Measurements from ENCODE around the gene SLC22A13. TPM values are rescaled to one million over a fixed set of nuclear protein-coding genes. Genes with fewer than 3 reads are reported as not detected.

SLC22A13 gene
- total RNA-seq, 1 donor from 2014 or later, result not detected

DNA sequence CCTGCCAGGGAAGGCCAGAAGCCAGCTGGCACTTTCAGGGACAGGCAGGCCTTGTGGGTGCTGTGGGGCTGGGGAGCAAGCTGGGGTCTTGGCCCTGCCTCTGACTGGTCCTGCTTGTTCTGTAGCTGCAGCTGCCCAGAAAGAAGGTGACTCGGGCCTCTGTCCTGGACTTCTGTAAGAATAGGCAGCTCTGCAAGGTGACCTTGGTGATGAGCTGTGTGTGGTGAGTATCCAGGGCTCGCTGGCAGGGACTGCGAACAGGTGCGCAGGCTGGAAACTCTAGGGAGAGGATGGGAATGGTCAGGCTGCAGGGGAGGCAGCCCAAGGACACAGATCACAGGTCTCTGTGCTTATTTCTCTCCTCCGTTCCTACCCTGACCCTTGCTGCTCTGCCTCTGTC, 47.7 kb downstream of the SLC22A13 start:
- no peak overlapping the region for H3K4me3 ChIP-seq (ENCODE audit: low read depth, low read length)
- TF ChIP-seq, protein P1, sequence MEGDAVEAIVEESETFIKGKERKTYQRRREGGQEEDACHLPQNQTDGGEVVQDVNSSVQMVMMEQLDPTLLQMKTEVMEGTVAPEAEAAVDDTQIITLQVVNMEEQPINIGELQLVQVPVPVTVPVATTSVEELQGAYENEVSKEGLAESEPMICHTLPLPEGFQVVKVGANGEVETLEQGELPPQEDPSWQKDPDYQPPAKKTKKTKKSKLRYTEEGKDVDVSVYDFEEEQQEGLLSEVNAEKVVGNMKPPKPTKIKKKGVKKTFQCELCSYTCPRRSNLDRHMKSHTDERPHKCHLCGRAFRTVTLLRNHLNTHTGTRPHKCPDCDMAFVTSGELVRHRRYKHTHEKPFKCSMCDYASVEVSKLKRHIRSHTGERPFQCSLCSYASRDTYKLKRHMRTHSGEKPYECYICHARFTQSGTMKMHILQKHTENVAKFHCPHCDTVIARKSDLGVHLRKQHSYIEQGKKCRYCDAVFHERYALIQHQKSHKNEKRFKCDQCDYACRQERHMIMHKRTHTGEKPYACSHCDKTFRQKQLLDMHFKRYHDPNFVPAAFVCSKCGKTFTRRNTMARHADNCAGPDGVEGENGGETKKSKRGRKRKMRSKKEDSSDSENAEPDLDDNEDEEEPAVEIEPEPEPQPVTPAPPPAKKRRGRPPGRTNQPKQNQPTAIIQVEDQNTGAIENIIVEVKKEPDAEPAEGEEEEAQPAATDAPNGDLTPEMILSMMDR (conservative IDR thresholded peaks at IDR 0.05; ENCODE audit: low read depth, low read length), result no peak
- DNase-seq (ENCODE audit: low read depth), result no peak

DNA sequence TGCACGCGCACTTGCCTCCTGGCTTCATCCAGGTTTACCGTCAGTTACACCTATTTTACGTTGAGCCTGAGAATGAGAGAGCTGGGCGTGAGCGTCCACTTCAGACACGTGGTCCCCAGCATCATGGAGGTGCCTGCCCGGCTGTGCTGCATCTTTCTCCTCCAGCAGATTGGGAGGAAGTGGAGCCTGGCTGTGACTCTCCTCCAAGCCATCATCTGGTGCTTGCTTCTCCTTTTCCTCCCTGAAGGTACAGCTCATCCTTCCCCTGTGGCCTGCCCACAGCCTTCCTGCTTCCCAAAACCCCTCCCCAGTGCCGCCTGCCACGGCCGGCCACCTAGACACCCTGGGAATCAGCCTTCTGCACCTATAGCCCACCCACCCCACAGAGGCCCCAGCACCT, 48.1 kb downstream of the SLC22A13 start:
- no peak overlapping the region for H3K4me3 ChIP-seq (ENCODE audit: low read depth, low read length)
- TF ChIP-seq, protein P1 (conservative IDR thresholded peaks at IDR 0.05; ENCODE audit: low read depth, low read length), result no peak
- DNase-seq (ENCODE audit: low read depth), result no peak

DNA sequence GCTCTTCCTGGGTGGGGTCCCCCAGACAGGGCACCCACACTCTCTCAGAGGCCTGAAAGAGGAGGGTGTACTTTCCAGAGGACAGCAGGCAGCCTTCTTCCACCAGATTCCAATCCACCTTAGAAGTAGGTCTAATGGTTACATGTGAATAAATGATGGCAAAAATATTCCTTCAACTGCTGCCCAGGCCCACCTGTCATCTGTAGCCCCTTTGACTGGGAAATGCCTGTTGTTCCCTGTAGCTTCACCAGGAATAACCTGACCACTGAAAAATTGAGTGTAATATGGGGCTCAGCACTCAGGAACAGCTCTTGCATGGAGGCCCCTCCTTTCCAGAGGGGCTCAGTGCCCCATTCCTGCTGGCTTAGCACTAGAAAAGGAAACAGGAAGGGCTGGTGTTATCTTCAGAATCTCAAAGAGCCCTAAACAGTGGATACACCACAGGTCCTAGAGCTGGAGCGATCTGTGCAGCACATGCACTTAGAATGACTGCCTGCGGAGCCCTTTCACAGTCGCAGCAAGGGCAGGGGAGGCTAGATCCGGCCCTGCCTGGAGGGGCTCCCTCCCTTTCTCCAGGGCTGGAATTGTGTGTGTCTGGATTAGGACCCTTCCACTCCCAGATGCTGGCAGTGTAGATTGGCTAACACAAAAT, 48.6 kb downstream of the SLC22A13 start:
- TF ChIP-seq, protein P1 (conservative IDR thresholded peaks at IDR 0.05; ENCODE audit: low read depth, low read length), result no peak
- no peak overlapping the region for H3K4me3 ChIP-seq (ENCODE audit: low read depth, low read length)
- no peak for DNase-seq (ENCODE audit: low read depth)

DNA sequence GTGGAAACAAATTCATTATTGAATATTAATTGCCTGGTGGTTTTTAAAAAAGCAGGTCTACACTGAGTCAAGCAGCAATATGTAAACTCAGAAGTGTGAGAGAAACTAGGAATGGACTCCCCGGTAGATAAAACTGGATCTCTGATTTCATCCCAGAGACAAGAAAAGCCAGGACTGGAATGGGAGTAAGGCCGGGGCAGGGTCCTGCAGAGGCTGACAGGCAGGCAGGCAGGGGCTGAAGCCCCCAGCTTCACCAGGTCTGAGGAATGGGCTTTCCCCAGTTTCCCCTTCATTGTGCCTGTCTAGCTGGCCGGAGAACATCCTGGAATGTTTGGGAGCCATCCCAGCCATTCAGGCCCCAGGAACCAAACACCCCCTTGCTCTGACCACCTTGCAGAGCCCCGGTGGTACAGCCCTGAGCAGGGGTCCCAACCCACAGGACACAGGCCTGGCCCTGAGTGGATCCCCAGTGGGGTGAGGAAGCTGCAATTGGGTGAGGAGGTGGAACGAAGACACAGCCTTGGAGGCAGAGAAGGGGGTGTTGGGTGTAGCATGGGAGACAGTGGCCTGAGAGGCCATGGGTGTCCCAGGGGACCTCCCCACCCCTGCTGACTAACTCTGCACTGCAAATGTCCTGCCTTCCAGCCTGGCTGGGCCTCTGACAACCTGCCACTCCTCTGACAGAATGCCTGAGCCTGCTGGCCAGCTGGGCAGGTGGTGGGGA, 49.3 kb downstream of the SLC22A13 start:
- no peak for DNase-seq (ENCODE audit: low read depth)
- no peak overlapping the region for H3K4me3 ChIP-seq (ENCODE audit: low read depth, low read length)
- TF ChIP-seq, protein P1 (conservative IDR thresholded peaks at IDR 0.05; ENCODE audit: low read depth, low read length), result no peak

DNA sequence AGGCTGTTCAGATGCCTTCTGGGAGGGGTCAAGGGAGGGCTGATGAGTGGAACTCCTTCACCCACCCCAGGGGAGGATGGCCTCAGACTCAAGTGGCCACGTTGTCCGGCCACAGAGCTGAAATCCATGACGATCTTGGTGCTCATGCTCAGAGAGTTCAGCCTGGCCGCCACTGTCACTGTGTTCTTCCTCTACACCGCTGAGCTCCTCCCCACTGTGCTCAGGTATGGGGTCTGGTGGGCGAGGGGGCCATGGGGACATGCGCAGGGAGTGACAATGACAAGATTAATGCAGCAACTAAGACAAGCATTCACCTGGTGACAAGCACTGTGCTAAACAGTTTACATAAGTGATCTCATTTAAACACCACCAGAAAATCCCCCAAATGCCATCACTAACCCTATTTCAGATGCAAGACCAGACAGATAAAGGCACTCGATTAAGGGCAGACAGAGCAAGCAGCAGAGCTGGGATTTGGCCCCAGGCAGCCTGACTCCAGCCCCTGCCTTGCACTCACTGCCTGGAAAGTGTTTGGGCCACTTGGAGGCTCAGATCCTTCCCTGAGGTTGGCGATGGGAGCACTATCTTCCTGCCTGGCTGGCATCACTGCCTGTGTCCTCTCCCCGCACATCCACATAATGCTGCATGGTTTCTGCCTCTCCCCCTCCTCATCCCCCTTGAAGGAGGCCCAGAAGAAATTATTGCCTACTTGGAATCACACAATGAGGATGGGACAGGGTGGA, 50.0 kb downstream of the SLC22A13 start:
- H3K4me3 ChIP-seq (ENCODE audit: low read depth, low read length), result no peak overlapping the region
- no peak for DNase-seq (ENCODE audit: low read depth)
- TF ChIP-seq, protein P1 (conservative IDR thresholded peaks at IDR 0.05; ENCODE audit: low read depth, low read length), result no peak

DNA sequence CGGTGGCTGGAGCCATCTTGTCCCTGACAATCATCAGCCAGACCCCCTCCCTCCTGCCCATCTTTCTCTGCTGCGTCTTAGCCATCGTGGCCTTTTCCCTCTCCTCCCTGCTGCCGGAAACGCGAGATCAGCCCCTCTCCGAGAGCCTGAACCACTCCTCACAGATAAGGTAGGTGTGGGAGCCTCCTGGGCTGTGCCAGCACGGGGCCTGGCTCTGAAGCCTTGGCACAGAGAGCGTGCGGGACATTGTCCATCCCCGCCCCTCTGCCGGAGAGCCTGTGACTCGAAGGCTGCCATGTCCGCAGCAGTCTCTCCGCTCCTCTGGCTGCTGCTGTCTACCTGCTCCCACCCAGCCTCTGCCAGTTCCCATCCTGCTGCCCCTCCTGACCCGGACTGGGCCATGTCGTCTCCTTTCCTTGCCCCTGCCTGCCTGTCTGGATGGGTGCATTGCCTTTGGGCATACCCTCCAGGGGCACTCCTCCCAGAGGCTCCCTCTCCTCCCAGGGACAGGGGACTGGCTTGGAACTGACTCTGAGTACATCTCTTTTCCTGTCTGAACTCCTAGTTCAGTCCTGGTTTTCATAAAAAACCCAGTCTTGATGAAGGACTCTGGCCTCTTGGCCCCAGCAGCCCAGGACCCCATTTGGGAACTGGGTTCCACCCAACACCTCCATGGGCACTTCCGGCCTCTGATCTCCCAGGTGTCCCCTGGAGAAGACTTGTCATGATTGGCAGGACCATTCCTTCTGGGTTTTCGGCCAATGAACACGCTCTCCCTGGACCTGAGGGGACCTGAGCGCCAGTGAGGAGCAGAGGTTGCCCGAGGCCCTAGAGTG, 51.0 kb downstream of the SLC22A13 start:
- TF ChIP-seq, protein P1 (conservative IDR thresholded peaks at IDR 0.05; ENCODE audit: low read depth, low read length), result no peak
- no peak for DNase-seq (ENCODE audit: low read depth)
- no peak overlapping the region for H3K4me3 ChIP-seq (ENCODE audit: low read depth, low read length)
